WTC11 (cell line): ENCODE results near the gene SETD9. TPM values are rescaled to one million over a fixed set of nuclear protein-coding genes. Genes with fewer than 3 reads are reported as not detected.

Source experiments
- ATAC-seq: fragments of 200-7000 bp; cut with Tn5 transposase; 2 replicates; pipeline ENCODE4 v1.10.0; 2021; ENCODE audit warnings: mild to moderate bottlenecking, moderate library complexity
- CTCF ChIA-PET: fragments of 300-600 bp; sonication (Branson Sonifier 250); formaldehyde crosslinking; loops from one replicate; lab custom pipeline; 2021; ENCODE audit warnings: antibody characterized with exemption; lab: Charles Lee
- POLR2A ChIA-PET: fragments of 350-600 bp; sonication (Branson Sonifier 250); formaldehyde crosslinking; loops from one replicate; lab custom pipeline; 2021; ENCODE audit warnings: antibody characterized with exemption; lab: Charles Lee
- DNase-seq: peaks from one replicate; pipeline ENCODE4 v3.0.0; 2021; ENCODE audit warnings: low spot score
- H3K27ac Mint-ChIP-seq: 2 replicates; pipeline ENCODE4 v1.8.0; 2021; ENCODE audit warnings: mixed read lengths
- H3K27me3 Mint-ChIP-seq: 2 replicates; pipeline ENCODE4 v1.8.0; 2021; ENCODE audit warnings: low read depth, mild to moderate bottlenecking, moderate library complexity, mixed read lengths
- H3K36me3 Mint-ChIP-seq: 2 replicates; pipeline ENCODE4 v1.8.0; 2021; ENCODE audit warnings: mixed read lengths
- H3K4me1 Mint-ChIP-seq: 2 replicates; pipeline ENCODE4 v1.8.0; 2022; ENCODE audit warnings: mixed read lengths
- H3K4me3 Mint-ChIP-seq: 2 replicates; pipeline ENCODE4 v1.8.0; 2021; ENCODE audit warnings: mild to moderate bottlenecking, moderate library complexity, mixed read lengths
- H3K9me3 Mint-ChIP-seq: 2 replicates; pipeline ENCODE4 v1.8.0; 2021; ENCODE audit warnings: mixed read lengths
- CDX4 ChIP-seq: fragments of 250-450 bp; sonication (Bioruptor Pico); IDR thresholded peaks from 2 replicates; pipeline ENCODE4 v1.9.0; 2021; ENCODE audit warnings: moderate library complexity, mild to moderate bottlenecking, inconsistent platforms, borderline replicate concordance
- E2F1 ChIP-seq: sonication (generic); formaldehyde crosslinking; IDR thresholded peaks from 2 replicates; pipeline ENCODE4 v1.8.0; 2022; ENCODE audit warnings: mild to moderate bottlenecking, missing genetic modification reagents
- ELF4 ChIP-seq: sonication (generic); formaldehyde crosslinking; IDR thresholded peaks from 2 replicates; pipeline ENCODE4 v1.8.1; 2022; ENCODE audit warnings: low read depth, mild to moderate bottlenecking, moderate library complexity, missing genetic modification reagents
- GTF2I ChIP-seq: fragments of 250-450 bp; sonication (Bioruptor Pico); conservative IDR thresholded peaks from 2 replicates; pipeline ENCODE4 v1.4.0; 2021; ENCODE audit warnings: mild to moderate bottlenecking
- HMGXB4 ChIP-seq: sonication (generic); formaldehyde crosslinking; IDR thresholded peaks from 2 replicates; pipeline ENCODE4 v1.8.1; 2023; ENCODE audit warnings: mild to moderate bottlenecking, moderate library complexity, missing genetic modification reagents
- MLX ChIP-seq: sonication (generic); formaldehyde crosslinking; IDR thresholded peaks from 2 replicates; pipeline ENCODE4 v1.8.1; 2023; ENCODE audit warnings: mild to moderate bottlenecking, missing genetic modification reagents, moderate library complexity
- MXD4 ChIP-seq: fragments of 250-450 bp; sonication (Bioruptor Pico); IDR thresholded peaks from 2 replicates; pipeline ENCODE4 v1.8.0; 2021; ENCODE audit warnings: mild to moderate bottlenecking, moderate library complexity, borderline replicate concordance
- SMAD3 ChIP-seq: sonication (generic); formaldehyde crosslinking; IDR thresholded peaks from 2 replicates; pipeline ENCODE4 v1.8.0; 2022; ENCODE audit warnings: missing genetic modification reagents, mild to moderate bottlenecking, borderline replicate concordance
- TEAD4 ChIP-seq: sonication (generic); formaldehyde crosslinking; IDR thresholded peaks from 2 replicates; pipeline ENCODE4 v1.8.0; 2022; ENCODE audit warnings: mild to moderate bottlenecking, missing genetic modification reagents
- USF1 ChIP-seq: sonication (generic); formaldehyde crosslinking; IDR thresholded peaks from 2 replicates; pipeline ENCODE4 v1.8.0; 2022; ENCODE audit warnings: mild to moderate bottlenecking, missing genetic modification reagents
- ZBTB43 ChIP-seq: sonication (generic); formaldehyde crosslinking; IDR thresholded peaks from 2 replicates; pipeline ENCODE4 v1.8.1; 2023; ENCODE audit warnings: mild to moderate bottlenecking, missing genetic modification reagents
- ZMAT4 ChIP-seq: fragments of 250-450 bp; sonication (Bioruptor Pico); IDR thresholded peaks from 2 replicates; pipeline ENCODE4 v1.9.0; 2021; ENCODE audit warnings: mild to moderate bottlenecking
- ZNF396 ChIP-seq: fragments of 250-450 bp; sonication (Bioruptor Pico); IDR thresholded peaks from 2 replicates; pipeline ENCODE4 v1.8.0; 2021; ENCODE audit warnings: mild to moderate bottlenecking, moderate library complexity, borderline replicate concordance
- ZNF423 ChIP-seq: fragments of 250-450 bp; sonication (Bioruptor Pico); IDR thresholded peaks from 2 replicates; pipeline ENCODE4 v2.1.2; 2022; ENCODE audit warnings: mild to moderate bottlenecking, moderate library complexity
- ZNF532 ChIP-seq: fragments of 250-450 bp; sonication (Bioruptor Pico); IDR thresholded peaks from 2 replicates; pipeline ENCODE4 v1.9.0; 2021; ENCODE audit warnings: mild to moderate bottlenecking, borderline replicate concordance
- total RNA-seq: library from RNA; stranded (reverse); gene quantifications from 3 replicates; pipeline ENCODE4 v1.2.3, GENCODE V29; 2021
- TF ChIP-seq, protein P1 (sequence below): sonication (generic); formaldehyde crosslinking; conservative IDR thresholded peaks from 2 replicates; pipeline ENCODE4 v1.8.1; 2022; ENCODE audit warnings: mild to moderate bottlenecking, missing genetic modification reagents
- TF ChIP-seq, protein P2 (sequence below): sonication (generic); formaldehyde crosslinking; IDR thresholded peaks from 2 replicates; pipeline ENCODE4 v1.8.1; 2022; ENCODE audit warnings: mild to moderate bottlenecking, moderate library complexity, missing genetic modification reagents
- TF ChIP-seq, protein P3 (sequence below): fragments of 250-450 bp; sonication (Bioruptor Pico); IDR thresholded peaks from 2 replicates; pipeline ENCODE4 v1.9.0; 2021; ENCODE audit warnings: mild to moderate bottlenecking

The SETD9 gene
- total RNA-seq, 1 experiment from 2014 or later, result 6.7 TPM

DNA sequence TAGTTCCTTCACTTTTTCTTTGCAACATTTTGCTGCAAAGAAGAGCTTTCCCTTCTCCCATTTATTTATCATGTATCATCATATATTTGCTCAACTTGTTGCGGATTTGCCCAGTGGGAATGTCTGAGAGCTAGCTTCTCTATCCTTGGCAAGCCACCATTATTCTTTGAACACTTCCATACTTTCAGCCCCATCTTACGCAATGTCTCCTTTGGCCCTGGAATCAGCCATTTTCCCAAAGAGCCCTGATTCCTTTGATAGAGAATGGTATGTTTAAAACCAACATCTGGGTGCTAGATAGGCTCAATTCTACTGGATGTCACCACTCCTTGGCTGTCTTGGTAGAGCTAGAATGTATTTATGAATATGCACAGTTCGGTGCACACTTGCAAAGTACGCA, 12.6 kb upstream of the SETD9 start (continued):
- no peak for TF ChIP-seq ZNF532 (CRISPR knock-in tag)
- TF ChIP-seq SMAD3, result no peak
- no peak for TF ChIP-seq ZNF396 (CRISPR knock-in tag)
- TF ChIP-seq, protein P1, sequence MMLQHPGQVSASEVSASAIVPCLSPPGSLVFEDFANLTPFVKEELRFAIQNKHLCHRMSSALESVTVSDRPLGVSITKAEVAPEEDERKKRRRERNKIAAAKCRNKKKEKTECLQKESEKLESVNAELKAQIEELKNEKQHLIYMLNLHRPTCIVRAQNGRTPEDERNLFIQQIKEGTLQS (CRISPR knock-in tag), result no peak
- no peak for TF ChIP-seq CDX4 (CRISPR knock-in tag)
- TF ChIP-seq ZNF423 (CRISPR knock-in tag), result no peak
- no peak for TF ChIP-seq ZBTB43 (CRISPR knock-in tag)
- TF ChIP-seq USF1 (CRISPR knock-in tag), result no peak
- TF ChIP-seq MLX (CRISPR knock-in tag), result no peak
- no peak for TF ChIP-seq ZMAT4 (CRISPR knock-in tag)
- TF ChIP-seq E2F1 (CRISPR knock-in tag), result no peak
- no peak for TF ChIP-seq MXD4 (CRISPR knock-in tag)
- TF ChIP-seq GTF2I (CRISPR knock-in tag), result no peak

- no peaks in the 10 kb centered on the region for H3K9me3 Mint-ChIP-seq
- ChIA-PET POLR2A (no interaction called here), CTCF (interaction anchor here (1.5 kb wide), 1 partner anchor 11 kb away, joined by 4 read pairs; the partner anchor contains the start of gene SETD9)
- peaks cover 10% of the 10 kb centered on the region for H3K36me3 Mint-ChIP-seq
- H3K4me1 Mint-ChIP-seq, result no peaks in the 10 kb centered on the region
- H3K27ac Mint-ChIP-seq, result no peak overlapping the region
- H3K4me3 Mint-ChIP-seq, result no peak overlapping the region
- no peak for DNase-seq
- no peaks in the 10 kb centered on the region for H3K27me3 Mint-ChIP-seq
- no peak for ATAC-seq
- TF ChIP-seq HMGXB4 (CRISPR knock-in tag) (no peak), ELF4 (CRISPR knock-in tag) (no peak), MLX (CRISPR knock-in tag) (no peak), TEAD4 (no peak), CDX4 (CRISPR knock-in tag) (no peak)
- TF ChIP-seq, protein P2, sequence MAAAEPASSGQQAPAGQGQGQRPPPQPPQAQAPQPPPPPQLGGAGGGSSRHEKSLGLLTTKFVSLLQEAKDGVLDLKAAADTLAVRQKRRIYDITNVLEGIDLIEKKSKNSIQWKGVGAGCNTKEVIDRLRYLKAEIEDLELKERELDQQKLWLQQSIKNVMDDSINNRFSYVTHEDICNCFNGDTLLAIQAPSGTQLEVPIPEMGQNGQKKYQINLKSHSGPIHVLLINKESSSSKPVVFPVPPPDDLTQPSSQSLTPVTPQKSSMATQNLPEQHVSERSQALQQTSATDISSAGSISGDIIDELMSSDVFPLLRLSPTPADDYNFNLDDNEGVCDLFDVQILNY (CRISPR knock-in tag), result no peak
- TF ChIP-seq, protein P3, sequence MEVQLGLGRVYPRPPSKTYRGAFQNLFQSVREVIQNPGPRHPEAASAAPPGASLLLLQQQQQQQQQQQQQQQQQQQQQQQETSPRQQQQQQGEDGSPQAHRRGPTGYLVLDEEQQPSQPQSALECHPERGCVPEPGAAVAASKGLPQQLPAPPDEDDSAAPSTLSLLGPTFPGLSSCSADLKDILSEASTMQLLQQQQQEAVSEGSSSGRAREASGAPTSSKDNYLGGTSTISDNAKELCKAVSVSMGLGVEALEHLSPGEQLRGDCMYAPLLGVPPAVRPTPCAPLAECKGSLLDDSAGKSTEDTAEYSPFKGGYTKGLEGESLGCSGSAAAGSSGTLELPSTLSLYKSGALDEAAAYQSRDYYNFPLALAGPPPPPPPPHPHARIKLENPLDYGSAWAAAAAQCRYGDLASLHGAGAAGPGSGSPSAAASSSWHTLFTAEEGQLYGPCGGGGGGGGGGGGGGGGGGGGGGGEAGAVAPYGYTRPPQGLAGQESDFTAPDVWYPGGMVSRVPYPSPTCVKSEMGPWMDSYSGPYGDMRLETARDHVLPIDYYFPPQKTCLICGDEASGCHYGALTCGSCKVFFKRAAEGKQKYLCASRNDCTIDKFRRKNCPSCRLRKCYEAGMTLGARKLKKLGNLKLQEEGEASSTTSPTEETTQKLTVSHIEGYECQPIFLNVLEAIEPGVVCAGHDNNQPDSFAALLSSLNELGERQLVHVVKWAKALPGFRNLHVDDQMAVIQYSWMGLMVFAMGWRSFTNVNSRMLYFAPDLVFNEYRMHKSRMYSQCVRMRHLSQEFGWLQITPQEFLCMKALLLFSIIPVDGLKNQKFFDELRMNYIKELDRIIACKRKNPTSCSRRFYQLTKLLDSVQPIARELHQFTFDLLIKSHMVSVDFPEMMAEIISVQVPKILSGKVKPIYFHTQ (CRISPR knock-in tag), result no peak
These were observed 11.2 kb upstream of the SETD9 start for GRCh38 chr5:56898213-56898612.
